GM10248 (cell line): ENCODE results near the gene SPCS1.

Source experiments
- CTCF ChIA-PET: fragments of 300-600 bp; sonication (Branson Sonifier 250); formaldehyde crosslinking; extraction: SDS; loops from one replicate; lab custom pipeline; 2021; ENCODE audit warnings: antibody characterized with exemption; lab: Yijun Ruan, JAX
- POLR2A ChIA-PET: fragments of 350-650 bp; sonication (Branson Sonifier 250); formaldehyde crosslinking; extraction: SDS; loops from one replicate; lab custom pipeline; 2020; ENCODE audit warnings: antibody characterized with exemption; lab: Yijun Ruan, JAX
- DNase-seq: peaks from one replicate; pipeline ENCODE4 v3.0.0; 2012; ENCODE audit errors: extremely low spot score
- CTCF ChIP-seq: IDR thresholded peaks from 2 replicates; pipeline ENCODE4 v1.5.1; 2012; ENCODE audit warnings: mild to moderate bottlenecking, low read depth; ENCODE audit errors: extremely low read depth, missing control alignments, control extremely low read depth

SPCS1 gene

GRCh38 chr3:52756141-52756540 lies 50.2 kb downstream of the SPCS1 start:
- TF ChIP-seq CTCF, result no peak
- no peak for DNase-seq
- ChIA-PET CTCF (no interaction called here), POLR2A (no interaction called here)
